HPDE6-E6E7 (cell line): ENCODE measurements around the gene FGF19.
"Not testable (repeated sequence)": the region's sequence is repeated elsewhere in the genome, so short reads cannot be mapped to it uniquely, and the experiment has no call there.

Source experiments
- DNase-seq: peaks from one replicate; pipeline ENCODE4 v3.0.0; 2011; ENCODE audit warnings: missing footprints; ENCODE audit errors: extremely low spot score

Gene FGF19

GRCh38 chr11:69696749-69697468 is 6.9 kb downstream of the FGF19 start:
- no peak for DNase-seq

GRCh38 chr11:69695995-69696394 is 7.8 kb downstream of the FGF19 start:
- DNase-seq, result not testable (repeated sequence)

GRCh38 chr11:69695581-69695980 is 8.2 kb downstream of the FGF19 start:
- no peak for DNase-seq

- DNase-seq, result no peak
These were observed 9.0 kb downstream of the FGF19 start for GRCh38 chr11:69694781-69695180.

GRCh38 chr11:69692422-69692821 is 11.4 kb downstream of the FGF19 start:
- no peak for DNase-seq

GRCh38 chr11:69691463-69691862 is 12.4 kb downstream of the FGF19 start:
- DNase-seq, result no peak

- DNase-seq, result no peak
These were observed 14.1 kb downstream of the FGF19 start for GRCh38 chr11:69689484-69690319.

- not testable (repeated sequence) for DNase-seq
These were observed 15.7 kb downstream of the FGF19 start for GRCh38 chr11:69687969-69688771.

- no peak for DNase-seq
These were observed 17.0 kb downstream of the FGF19 start for GRCh38 chr11:69686856-69687255.

- DNase-seq, result no peak
These were observed 17.4 kb downstream of the FGF19 start for GRCh38 chr11:69686452-69686851.

- no peak for DNase-seq
These were observed 18.5 kb downstream of the FGF19 start for GRCh38 chr11:69685348-69685747.

GRCh38 chr11:69684651-69685050 is 19.2 kb downstream of the FGF19 start:
- DNase-seq, result no peak

- DNase-seq, result no peak
These were observed 20.0 kb downstream of the FGF19 start for GRCh38 chr11:69683764-69684333.

GRCh38 chr11:69682681-69683326 is 21.0 kb downstream of the FGF19 start:
- DNase-seq, result no peak

- DNase-seq, result no peak
These were observed 21.6 kb downstream of the FGF19 start for GRCh38 chr11:69682221-69682620.

GRCh38 chr11:69680688-69681087 is 23.1 kb downstream of the FGF19 start:
- no peak for DNase-seq

- no peak for DNase-seq
These were observed 26.1 kb downstream of the FGF19 start for GRCh38 chr11:69677749-69678148.

- peak; percentile 95 for DNase-seq
These were observed 28.7 kb downstream of the FGF19 start, which contains the start of gene LTO1 for GRCh38 chr11:69674886-69675714. Gene LTO1, minus strand, starts transcription at chr11:69675353. Its CDS starts 114 bp downstream, at chr11:69675239.

- peak; percentile 63 for DNase-seq
These were observed 29.4 kb downstream of the FGF19 start for GRCh38 chr11:69674267-69674885.
